GM10248 (cell line): ENCODE data around the gene REC114.
"Not testable (repeated sequence)": the region's sequence is repeated elsewhere in the genome, so short reads cannot be mapped to it uniquely, and the experiment has no call there.

ENCODE experiments used
- CTCF ChIA-PET: fragments of 300-600 bp; sonication (Branson Sonifier 250); formaldehyde crosslinking; extraction: SDS; loops from one replicate; lab custom pipeline; 2021; ENCODE audit warnings: antibody characterized with exemption; lab: Yijun Ruan, JAX
- POLR2A ChIA-PET: fragments of 350-650 bp; sonication (Branson Sonifier 250); formaldehyde crosslinking; extraction: SDS; loops from one replicate; lab custom pipeline; 2020; ENCODE audit warnings: antibody characterized with exemption; lab: Yijun Ruan, JAX
- DNase-seq: peaks from one replicate; pipeline ENCODE4 v3.0.0; 2012; ENCODE audit errors: extremely low spot score
- TF ChIP-seq, protein P1 (sequence below): IDR thresholded peaks from 2 replicates; pipeline ENCODE4 v1.5.1; 2012; ENCODE audit warnings: mild to moderate bottlenecking, low read depth; ENCODE audit errors: extremely low read depth, missing control alignments, control extremely low read depth

REC114 gene, protein sequence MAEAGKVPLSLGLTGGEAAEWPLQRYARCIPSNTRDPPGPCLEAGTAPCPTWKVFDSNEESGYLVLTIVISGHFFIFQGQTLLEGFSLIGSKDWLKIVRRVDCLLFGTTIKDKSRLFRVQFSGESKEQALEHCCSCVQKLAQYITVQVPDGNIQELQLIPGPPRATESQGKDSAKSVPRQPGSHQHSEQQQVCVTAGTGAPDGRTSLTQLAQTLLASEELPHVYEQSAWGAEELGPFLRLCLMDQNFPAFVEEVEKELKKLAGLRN

DNA sequence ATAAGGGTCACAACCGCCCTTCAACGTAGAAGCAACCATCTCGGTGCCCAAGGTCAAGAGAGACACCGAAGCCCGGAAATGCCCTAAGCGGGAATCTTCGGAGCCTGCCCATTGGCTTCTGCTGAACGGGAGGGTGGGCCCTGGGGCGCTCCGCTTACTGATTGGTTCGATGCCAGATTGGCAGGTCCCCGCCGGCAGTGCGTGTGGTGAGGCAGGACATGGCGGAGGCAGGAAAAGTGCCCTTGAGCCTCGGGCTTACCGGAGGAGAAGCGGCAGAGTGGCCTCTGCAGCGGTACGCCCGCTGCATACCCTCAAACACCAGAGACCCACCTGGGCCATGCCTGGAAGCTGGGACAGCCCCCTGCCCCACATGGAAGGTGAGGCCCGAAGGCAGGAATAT lies at the start of gene REC114:
REC114 (plus strand) TSS at position 197 of the 400 bp plus-strand sequence; CDS start at position 219, 22 bp downstream.
- ChIA-PET POLR2A (no interaction called here), CTCF (no interaction called here)
- TF ChIP-seq, protein P1, sequence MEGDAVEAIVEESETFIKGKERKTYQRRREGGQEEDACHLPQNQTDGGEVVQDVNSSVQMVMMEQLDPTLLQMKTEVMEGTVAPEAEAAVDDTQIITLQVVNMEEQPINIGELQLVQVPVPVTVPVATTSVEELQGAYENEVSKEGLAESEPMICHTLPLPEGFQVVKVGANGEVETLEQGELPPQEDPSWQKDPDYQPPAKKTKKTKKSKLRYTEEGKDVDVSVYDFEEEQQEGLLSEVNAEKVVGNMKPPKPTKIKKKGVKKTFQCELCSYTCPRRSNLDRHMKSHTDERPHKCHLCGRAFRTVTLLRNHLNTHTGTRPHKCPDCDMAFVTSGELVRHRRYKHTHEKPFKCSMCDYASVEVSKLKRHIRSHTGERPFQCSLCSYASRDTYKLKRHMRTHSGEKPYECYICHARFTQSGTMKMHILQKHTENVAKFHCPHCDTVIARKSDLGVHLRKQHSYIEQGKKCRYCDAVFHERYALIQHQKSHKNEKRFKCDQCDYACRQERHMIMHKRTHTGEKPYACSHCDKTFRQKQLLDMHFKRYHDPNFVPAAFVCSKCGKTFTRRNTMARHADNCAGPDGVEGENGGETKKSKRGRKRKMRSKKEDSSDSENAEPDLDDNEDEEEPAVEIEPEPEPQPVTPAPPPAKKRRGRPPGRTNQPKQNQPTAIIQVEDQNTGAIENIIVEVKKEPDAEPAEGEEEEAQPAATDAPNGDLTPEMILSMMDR, result no peak
- DNase-seq, result no peak

DNA sequence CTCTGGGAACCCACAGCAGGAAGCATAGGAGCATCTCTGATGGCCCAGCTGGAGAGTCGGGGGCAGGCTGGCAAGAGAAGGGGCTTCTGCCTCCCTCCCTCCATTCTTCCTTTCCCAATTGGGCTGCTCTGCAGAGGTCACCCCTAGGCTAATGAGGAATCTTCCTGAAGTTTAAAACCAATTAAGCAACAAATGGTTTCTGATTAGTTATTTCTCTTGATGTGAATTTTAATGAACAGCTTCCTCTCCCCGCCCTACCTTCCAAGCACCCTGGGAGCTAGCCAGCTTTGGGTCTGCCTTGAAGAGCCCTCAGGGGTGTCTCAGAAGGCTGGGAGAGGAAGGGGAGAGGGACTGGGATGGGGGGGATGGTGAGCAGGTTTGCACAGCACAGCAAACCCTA lies 49.6 kb upstream of the REC114 start:
- ChIA-PET CTCF (interaction anchor here (2.0 kb wide), 1 partner anchor 312 kb away, joined by 4 read pairs; no protein-coding TSS in a partner anchor), POLR2A (no interaction called here)
- no peak for DNase-seq
- TF ChIP-seq, protein P1, result no peak

DNA sequence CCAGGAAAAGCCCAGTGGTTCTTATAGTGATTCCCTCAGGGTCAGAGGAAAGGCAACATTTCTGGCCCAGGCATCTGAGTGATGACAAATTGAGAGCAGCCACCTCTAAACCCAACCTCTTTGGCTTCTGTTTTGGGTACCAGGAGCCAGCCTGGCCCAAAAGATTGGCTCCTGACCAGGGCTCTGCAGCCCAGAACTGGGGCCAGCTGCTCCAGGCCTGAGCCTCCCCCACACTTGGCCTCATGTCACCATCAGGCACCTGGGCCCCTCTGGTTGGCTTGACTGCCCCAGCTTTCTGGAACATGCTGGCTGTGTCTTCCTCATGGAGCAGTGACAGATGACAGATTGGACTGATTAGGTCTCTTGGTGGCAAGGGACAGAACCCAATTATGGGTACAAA lies 48.2 kb upstream of the REC114 start:
- POLR2A ChIA-PET, result no interaction called here
- TF ChIP-seq, protein P1, result no peak
- no peak for DNase-seq
- CTCF ChIA-PET, result interaction anchor here (1.1 kb wide), 1 partner anchor 69 kb away, joined by 3 read pairs; no protein-coding TSS in a partner anchor

DNA sequence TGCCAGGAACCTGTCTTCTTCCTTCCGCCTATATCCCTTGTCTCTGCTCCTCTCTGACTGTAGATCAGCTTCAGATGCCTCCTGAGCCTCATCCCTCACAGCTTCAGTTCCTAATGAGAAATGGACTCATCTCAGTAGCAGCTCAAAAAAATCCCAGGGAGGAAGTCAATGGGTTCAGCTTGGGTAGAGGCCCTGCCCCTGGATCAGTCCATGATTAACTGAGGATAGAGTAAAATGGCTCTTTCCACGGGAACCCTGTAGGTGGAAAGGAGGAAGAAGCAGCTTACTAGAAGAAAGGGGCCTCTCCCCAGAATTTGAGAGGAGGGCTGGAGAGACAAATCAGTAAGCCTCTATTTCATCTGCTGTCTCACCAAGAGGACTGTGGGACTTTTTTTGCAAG lies 47.3 kb upstream of the REC114 start:
- TF ChIP-seq, protein P1, result no peak
- DNase-seq, result no peak
- CTCF ChIA-PET, result no interaction called here
- POLR2A ChIA-PET, result no interaction called here

DNA sequence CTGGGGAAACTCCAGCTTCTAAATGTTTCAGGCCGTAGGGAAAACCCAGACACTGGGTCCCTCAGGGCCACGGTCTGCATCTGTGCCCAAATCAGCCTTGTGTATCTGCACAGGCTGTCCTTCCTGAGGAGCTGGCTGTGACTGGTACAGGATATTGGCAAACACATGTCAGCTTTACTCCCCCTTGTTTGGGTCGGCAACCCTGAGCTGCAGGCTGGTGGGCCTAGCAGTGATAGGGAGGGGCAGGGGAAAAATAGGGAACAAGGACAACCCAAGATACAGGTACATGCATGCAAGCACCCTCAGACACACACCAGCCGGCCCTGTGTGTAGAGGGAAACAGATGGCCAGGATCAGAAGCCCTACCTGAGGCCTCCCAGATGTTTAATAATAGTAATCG lies 45.5 kb upstream of the REC114 start:
- ChIA-PET POLR2A (no interaction called here), CTCF (no interaction called here)
- no peak for DNase-seq
- TF ChIP-seq, protein P1, result no peak

DNA sequence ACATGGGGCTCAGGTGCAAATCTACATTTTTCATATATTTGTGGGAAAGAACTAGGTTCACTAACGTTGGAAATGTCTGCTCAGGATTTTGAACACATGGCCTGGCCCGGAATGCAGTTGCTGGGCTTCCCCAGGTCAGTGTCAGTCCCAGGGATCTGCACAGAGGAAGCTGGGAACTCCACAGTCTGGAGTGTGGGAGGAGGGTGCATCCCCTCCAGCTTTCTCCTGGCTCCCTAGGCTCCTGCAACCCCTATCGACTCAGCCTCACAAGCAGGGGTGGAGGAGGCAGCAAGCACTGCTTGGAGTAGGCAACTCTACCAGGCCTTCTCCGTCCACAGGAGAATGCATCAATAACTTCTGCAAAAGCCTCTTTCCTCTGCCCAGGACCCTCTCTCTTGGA lies 44.1 kb upstream of the REC114 start:
- ChIA-PET POLR2A (no interaction called here), CTCF (no interaction called here)
- TF ChIP-seq, protein P1, result no peak
- no peak for DNase-seq

DNA sequence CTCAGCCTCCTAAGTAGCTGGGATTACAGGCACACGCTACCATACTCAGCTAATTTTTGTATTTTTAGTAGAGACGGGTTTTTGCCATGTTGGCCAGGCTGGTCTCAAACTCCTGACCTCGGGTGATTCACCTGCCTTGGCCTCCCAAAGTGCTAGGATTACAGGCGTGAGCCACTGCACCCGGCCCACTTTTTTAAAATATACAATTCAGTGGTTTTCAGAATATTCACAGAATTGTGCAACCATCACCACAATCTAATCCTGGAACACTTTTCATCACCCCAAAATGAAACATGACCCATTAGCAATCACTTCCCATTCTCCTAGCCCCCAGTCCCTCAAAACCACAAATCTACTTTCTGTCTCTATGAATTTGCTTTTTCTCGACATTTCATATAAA lies 42.7 kb upstream of the REC114 start:
- CTCF ChIA-PET, DNase-seq, POLR2A ChIA-PET: not testable (repeated sequence)
